OCI-LY1 (cell line): ENCODE results near the gene RPL23.

Source experiments
- H2AFZ ChIP-seq: fragments of 200-600 bp; sonication (generic), shearing (Covaris generic); 2 replicates; pipeline ENCODE4 v1.6.0; 2014; ENCODE audit warnings: antibody characterized with exemption, mild to moderate bottlenecking, low read length
- H3F3A ChIP-seq: fragments of 200-600 bp; sonication (generic), shearing (Covaris generic); 2 replicates; pipeline ENCODE4 v1.6.0; 2014; ENCODE audit warnings: mild to moderate bottlenecking, antibody characterized with exemption, low read length, moderate library complexity; ENCODE audit not compliant: insufficient read depth
- H3K27ac ChIP-seq: fragments of 200-600 bp; sonication (generic); 2 replicates; pipeline ENCODE4 v1.5.1; 2014; ENCODE audit warnings: low read length, mixed run types, mild to moderate bottlenecking, low read depth; ENCODE audit not compliant: poor library complexity, severe bottlenecking
- H3K27me3 ChIP-seq: fragments of 200-600 bp; sonication (generic); 2 replicates; pipeline ENCODE4 v1.6.0; 2014; ENCODE audit warnings: antibody characterized with exemption, mild to moderate bottlenecking, low read length, moderate library complexity; ENCODE audit not compliant: insufficient read depth
- H3K36me3 ChIP-seq: fragments of 200-600 bp; sonication (generic); 2 replicates; pipeline ENCODE4 v1.6.1; 2014; ENCODE audit warnings: mild to moderate bottlenecking, antibody characterized with exemption, low read length, moderate library complexity, mixed read lengths; ENCODE audit not compliant: insufficient read depth
- H3K4me1 ChIP-seq: fragments of 200-600 bp; sonication (generic); 2 replicates; pipeline ENCODE4 v1.5.1; 2014; ENCODE audit warnings: mild to moderate bottlenecking, low read length, moderate library complexity; ENCODE audit not compliant: insufficient read depth, severe bottlenecking
- H3K4me2 ChIP-seq: fragments of 200-600 bp; sonication (generic), shearing (Covaris generic); 2 replicates; pipeline ENCODE4 v1.6.1; 2014; ENCODE audit warnings: low read length
- H3K4me3 ChIP-seq: fragments of 200-600 bp; sonication (generic); 2 replicates; pipeline ENCODE4 v1.5.1; 2014; ENCODE audit warnings: low read length, low read depth, mild to moderate bottlenecking, mixed read lengths; ENCODE audit not compliant: poor library complexity, severe bottlenecking
- H3K79me2 ChIP-seq: fragments of 200-600 bp; shearing (Covaris generic); 2 replicates; pipeline ENCODE4 v1.6.1; 2016; ENCODE audit warnings: mixed run types, low read length, mixed read lengths; ENCODE audit not compliant: insufficient read depth
- H3K9ac ChIP-seq: fragments of 200-600 bp; sonication (generic), shearing (Covaris generic); 2 replicates; pipeline ENCODE4 v1.6.1; 2014; ENCODE audit warnings: mild to moderate bottlenecking, low read length, mixed read lengths
- H3K9me2 ChIP-seq: fragments of 200-600 bp; sonication (generic), shearing (Covaris generic); 2 replicates; pipeline ENCODE4 v1.6.1; 2014; ENCODE audit warnings: low read depth, mild to moderate bottlenecking, low read length, mixed read lengths
- H3K9me3 ChIP-seq: fragments of 200-600 bp; shearing (Covaris generic); 2 replicates; pipeline ENCODE4 v1.6.1; 2014; ENCODE audit warnings: low read length, mixed read lengths
- H4K20me1 ChIP-seq: fragments of 200-600 bp; sonication (generic), shearing (Covaris generic); 2 replicates; pipeline ENCODE4 v1.6.0; 2016; ENCODE audit warnings: mild to moderate bottlenecking, low read length; ENCODE audit not compliant: insufficient read depth
- EZH2 ChIP-seq: fragments of 200-600 bp; sonication (generic), shearing (Covaris generic); IDR thresholded peaks from 2 replicates; pipeline ENCODE4 v1.8.0; 2017; ENCODE audit warnings: borderline replicate concordance, mixed run types, mild to moderate bottlenecking, antibody characterized with exemption, low read length, moderate library complexity, mixed read lengths
- TF ChIP-seq, protein P1 (sequence below): fragments of 200-600 bp; sonication (generic), shearing (Covaris generic); IDR thresholded peaks from 2 replicates; pipeline ENCODE4 v1.5.1; 2017; ENCODE audit warnings: mild to moderate bottlenecking, antibody characterized with exemption, low read length, moderate library complexity, mixed read lengths

RPL23 gene

DNA sequence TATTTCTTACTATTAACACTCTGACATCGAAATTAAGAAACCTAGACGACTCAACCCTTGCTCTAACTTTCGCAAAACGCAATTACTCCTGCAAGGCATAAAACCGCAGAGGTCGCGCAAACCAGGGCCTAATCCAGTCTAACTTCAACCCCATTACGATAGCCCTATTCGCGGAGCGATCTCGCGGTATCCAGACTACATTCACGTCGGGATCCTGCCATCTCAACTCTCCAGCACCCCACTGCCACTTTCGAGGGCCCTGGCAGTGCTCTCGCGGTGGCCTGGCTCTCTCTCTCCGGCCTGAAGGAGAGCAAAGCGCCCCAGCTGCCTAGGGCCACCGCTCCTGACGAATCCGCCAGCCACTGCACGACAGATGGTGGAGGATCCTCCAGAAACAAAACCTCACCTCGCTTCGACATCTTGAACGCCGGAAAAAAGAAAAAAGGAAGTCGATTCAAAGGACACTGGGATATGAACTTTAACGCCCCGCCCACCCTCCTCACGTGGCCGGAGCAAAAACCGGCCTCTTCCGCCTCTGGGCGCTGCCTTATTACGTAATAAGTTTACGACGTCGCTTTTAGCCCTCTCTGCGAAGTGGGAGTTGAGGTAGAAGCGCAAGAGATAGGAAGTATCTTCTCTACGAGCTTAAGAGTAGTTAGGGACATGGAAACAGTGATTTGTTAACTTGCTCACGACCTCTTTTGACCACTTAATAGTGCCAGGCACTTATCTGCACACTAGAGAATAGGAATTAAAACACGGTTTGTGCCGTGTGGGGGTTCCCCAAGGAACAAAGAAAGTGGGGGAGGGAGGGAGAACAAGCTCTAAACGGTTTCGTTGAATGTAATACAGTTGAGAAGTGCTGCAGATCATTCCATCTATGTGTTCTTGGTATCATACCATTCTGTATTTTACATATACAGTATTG is at the start of gene RPL23:
Gene RPL23, minus strand, starts transcription at position 430 of the 928 bp plus-strand sequence. Its CDS starts 11 bp downstream, at position 419.
- peaks cover 15% of the 10 kb centered on the region; the same call in 1 of the 2 replicates for H3F3A ChIP-seq
- H3K4me3 ChIP-seq = peak within 1 kb of the TSS; percentile 78
- no peak within 1 kb of the TSS for H2AFZ ChIP-seq
- TF ChIP-seq, protein P1, sequence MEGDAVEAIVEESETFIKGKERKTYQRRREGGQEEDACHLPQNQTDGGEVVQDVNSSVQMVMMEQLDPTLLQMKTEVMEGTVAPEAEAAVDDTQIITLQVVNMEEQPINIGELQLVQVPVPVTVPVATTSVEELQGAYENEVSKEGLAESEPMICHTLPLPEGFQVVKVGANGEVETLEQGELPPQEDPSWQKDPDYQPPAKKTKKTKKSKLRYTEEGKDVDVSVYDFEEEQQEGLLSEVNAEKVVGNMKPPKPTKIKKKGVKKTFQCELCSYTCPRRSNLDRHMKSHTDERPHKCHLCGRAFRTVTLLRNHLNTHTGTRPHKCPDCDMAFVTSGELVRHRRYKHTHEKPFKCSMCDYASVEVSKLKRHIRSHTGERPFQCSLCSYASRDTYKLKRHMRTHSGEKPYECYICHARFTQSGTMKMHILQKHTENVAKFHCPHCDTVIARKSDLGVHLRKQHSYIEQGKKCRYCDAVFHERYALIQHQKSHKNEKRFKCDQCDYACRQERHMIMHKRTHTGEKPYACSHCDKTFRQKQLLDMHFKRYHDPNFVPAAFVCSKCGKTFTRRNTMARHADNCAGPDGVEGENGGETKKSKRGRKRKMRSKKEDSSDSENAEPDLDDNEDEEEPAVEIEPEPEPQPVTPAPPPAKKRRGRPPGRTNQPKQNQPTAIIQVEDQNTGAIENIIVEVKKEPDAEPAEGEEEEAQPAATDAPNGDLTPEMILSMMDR = no peak
- no peak for TF ChIP-seq EZH2
- peaks cover 27% of the 10 kb centered on the region for H3K79me2 ChIP-seq
- H3K9me3 ChIP-seq = no peaks in the 10 kb centered on the region
- H3K9me2 ChIP-seq = no peaks in the 10 kb centered on the region
- H4K20me1 ChIP-seq = no peaks in the 10 kb centered on the region; the same call in 1 of the 2 replicates
- H3K4me2 ChIP-seq = peak within 1 kb of the TSS; percentile 71
- peak within 1 kb of the TSS; percentile 92 for H3K27ac ChIP-seq
- H3K27me3 ChIP-seq = no peaks in the 10 kb centered on the region
- peaks cover 48% of the 10 kb centered on the region for H3K36me3 ChIP-seq
- H3K4me1 ChIP-seq = peaks cover 33% of the 10 kb centered on the region
- peak within 1 kb of the TSS; percentile 83 for H3K9ac ChIP-seq

DNA sequence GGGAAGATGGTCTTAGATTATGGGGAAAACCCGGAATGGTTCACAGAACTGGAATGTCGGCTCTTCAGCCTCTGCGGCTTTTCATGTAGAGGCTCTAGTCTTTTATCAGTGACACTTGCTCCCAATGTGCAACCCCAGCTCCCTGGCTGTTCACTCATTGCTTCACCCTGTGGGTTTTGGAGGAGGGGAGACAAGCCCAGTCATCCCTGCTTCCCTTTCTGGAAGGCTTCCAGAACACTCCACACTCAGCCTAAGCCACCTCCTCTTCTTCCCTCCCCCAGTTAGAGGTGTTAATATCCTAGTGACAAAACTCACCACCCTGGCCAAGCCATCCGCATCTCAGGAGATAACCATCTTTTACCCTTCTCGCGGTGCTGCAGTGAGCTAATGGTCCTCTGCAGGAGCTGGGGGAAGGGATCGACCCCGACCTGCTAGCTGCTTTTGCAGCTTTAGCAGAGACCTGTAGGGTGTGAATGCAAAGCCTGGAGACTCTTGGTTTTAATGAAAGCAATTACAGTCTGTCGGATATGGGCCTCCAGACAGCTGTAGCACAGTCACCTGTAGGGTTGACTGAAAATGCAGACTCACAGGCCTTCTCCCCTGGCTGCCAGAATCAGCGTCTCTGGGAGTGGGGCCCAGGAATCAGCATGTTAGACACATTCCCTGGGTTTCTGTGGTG is 47.6 kb upstream of the RPL23 start:
- no peak overlapping the region for H3K27ac ChIP-seq
- no peaks in the 10 kb centered on the region for H3K79me2 ChIP-seq
- peaks cover 37% of the 10 kb centered on the region for H3K4me1 ChIP-seq
- no peaks in the 10 kb centered on the region for H3K27me3 ChIP-seq
- TF ChIP-seq, protein P1 = no peak
- TF ChIP-seq EZH2 = no peak
- no peak overlapping the region for H3K4me2 ChIP-seq
- H3K4me3 ChIP-seq = no peak overlapping the region
- no peak overlapping the region for H3K9ac ChIP-seq
- peaks cover 56% of the 10 kb centered on the region for H3K36me3 ChIP-seq
- H3K9me3 ChIP-seq = no peaks in the 10 kb centered on the region
- H3F3A ChIP-seq = no peaks in the 10 kb centered on the region
- H2AFZ ChIP-seq = no peak overlapping the region
- no peaks in the 10 kb centered on the region for H4K20me1 ChIP-seq
- H3K9me2 ChIP-seq = no peaks in the 10 kb centered on the region

DNA sequence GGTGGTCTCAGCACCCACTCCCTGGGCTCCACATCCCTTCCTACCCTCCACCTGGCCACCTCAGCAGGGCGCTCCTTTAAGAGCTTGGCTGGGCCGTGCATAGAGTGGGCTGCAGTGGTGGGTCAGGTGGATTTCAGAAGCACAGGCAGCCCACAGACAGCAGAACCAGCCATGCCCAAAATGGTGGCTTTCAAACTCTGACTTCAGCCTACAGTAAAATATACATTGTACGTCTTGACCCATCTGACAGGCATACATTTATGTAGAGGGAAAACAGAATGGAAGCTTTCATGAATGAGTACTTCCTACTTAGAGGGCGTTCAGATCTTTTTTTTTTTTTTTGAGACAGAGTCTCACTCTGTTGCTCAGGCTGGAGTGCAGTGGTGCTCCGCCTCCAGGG is 45.9 kb upstream of the RPL23 start:
- no peaks in the 10 kb centered on the region for H3K9me3 ChIP-seq
- no peak for TF ChIP-seq EZH2
- TF ChIP-seq, protein P1 = no peak
- H2AFZ ChIP-seq = no peak overlapping the region
- no peaks in the 10 kb centered on the region for H3K27me3 ChIP-seq
- H3K4me1 ChIP-seq = peaks cover 26% of the 10 kb centered on the region
- H3K4me2 ChIP-seq = peak overlapping the region; percentile 56; the same call in 1 of the 2 replicates
- peaks cover 55% of the 10 kb centered on the region for H3K36me3 ChIP-seq
- H3K4me3 ChIP-seq = no peak overlapping the region
- peak overlapping the region; percentile 68; the same call in 1 of the 2 replicates for H3K9ac ChIP-seq
- no peaks in the 10 kb centered on the region for H3F3A ChIP-seq
- no peaks in the 10 kb centered on the region for H3K79me2 ChIP-seq
- H3K9me2 ChIP-seq = no peaks in the 10 kb centered on the region
- H3K27ac ChIP-seq = peak overlapping the region; percentile 91
- no peaks in the 10 kb centered on the region for H4K20me1 ChIP-seq
